HG02943 (cell line): ENCODE measurements around the gene PUSL1.

Experiments used
- ATAC-seq: cut with Tn5 transposase; IDR thresholded peaks from one replicate; pipeline ENCODE4 v1.9.1; 2021; ENCODE audit warnings: mild to moderate bottlenecking, low read depth, moderate library complexity; ENCODE audit not compliant: unreplicated experiment

Gene PUSL1

GRCh38 chr1:1348420-1349255 lies 40.2 kb downstream of the PUSL1 start:
- no peak for ATAC-seq

GRCh38 chr1:1349256-1350012 lies 41.0 kb downstream of the PUSL1 start, which contains the start of gene DVL1:
Gene DVL1, minus strand, starts transcription at chr1:1349418. Its CDS starts 353 bp downstream, at chr1:1349065.
- no peak for ATAC-seq

GRCh38 chr1:1351511-1352427 lies 43.4 kb downstream of the PUSL1 start:
- ATAC-seq, result no peak

DNA sequence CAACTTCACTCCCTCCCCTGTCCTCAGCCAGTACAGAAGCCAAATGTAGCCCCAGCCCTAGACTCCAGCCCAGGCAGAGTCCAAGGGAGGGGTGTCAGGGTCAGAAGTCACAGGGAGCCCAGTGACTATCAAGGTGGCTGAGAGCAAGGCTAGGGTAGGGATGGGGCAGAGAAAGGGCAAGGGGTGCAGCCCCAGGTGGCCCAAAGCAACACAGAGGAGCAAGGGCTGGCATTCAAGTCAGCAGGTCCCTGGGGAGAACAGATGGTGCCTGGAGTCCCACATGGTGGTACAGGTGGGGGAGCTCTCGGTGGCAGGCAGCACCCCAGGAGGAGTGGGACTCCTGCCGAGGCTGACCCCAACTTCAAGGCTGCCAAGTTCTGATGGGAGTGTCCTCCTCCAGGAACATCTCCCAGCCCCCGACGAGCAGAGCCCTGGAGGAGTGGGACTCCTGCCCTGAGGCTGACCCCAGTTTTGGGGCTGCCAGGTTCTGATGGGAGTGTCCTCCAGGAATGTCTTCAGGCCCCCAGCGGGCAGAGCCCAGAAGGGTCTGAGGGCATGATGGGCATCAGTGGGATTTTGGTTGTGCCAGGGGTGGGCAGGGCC lies 44.5 kb downstream of the PUSL1 start:
- no peak for ATAC-seq

DNA sequence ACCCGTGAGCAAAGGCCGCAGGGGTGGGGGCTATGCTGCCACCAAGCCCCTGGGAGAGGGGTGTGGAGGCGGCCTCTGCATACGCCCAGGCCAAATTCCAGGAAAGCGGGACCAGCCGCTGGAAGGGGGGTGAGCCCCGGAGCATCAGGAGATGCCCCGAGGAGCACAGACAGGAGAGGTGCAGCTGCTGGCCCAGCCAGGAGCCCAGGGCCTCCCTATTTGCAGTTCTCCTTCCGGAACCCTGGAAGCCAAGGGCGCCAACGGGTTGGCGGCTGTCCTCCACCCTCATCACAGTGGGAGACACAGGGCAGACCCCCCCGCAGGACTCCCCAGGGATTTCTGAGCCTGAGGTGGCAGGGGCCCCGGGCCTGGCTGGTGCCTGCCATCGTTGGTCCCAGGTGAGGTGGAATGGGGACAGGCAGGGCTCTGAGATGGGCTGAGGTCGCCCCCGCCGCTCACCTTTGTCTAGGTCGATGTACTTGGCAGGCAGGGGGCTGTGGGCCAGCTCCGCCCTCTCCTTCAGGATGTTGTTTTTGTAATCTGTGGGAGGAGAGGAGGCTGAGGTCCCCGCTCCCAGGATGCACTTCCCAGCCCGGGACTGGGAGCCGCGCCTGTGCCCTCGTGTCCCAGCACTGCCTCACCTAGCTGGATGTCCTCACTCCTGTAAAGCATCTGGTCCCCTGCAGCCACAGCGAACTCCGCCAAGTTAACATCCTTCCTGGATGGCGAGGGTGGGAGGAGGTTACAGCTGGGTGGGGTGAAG lies 45.2 kb downstream of the PUSL1 start:
- no peak for ATAC-seq

GRCh38 chr1:1354271-1355247 lies 46.2 kb downstream of the PUSL1 start:
- ATAC-seq, result no peak

- no peak for ATAC-seq
These were observed 47.0 kb downstream of the PUSL1 start for GRCh38 chr1:1355416-1355815.

DNA sequence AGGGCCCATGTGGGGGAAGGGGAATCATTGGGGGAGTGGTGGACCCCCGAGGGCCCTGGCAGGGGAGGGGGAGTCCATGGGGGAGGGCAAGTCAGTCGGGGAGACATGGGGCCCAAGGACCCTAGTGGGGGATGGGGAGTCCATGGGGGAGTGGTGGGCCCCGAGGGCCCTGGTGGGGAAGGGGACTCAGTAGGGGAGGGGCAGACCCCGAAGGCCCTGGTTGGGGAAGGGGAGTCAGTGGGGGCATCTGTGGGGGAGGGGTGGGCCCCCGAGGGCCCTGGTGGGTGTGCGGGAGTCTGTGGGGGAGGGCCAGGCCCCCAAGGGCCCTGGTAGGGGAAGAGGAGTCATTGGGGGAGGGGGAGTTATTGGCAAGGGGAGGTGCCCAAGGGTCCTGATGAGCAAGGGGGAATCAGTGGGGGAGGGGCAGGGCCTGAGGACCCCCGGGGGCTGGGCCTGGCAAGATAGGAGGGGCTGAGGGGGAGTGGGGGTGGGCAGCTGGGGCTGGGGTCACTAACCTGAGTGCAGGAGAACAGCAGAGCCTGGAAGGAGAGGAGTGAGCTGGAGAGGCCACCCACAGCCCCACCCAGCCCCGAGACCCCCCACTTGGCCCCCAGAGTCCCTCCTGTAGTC lies 47.9 kb downstream of the PUSL1 start:
- no peak for ATAC-seq

GRCh38 chr1:1356796-1357401 lies 48.5 kb downstream of the PUSL1 start:
- ATAC-seq, result no peak

GRCh38 chr1:1357871-1358432 lies 49.6 kb downstream of the PUSL1 start:
- ATAC-seq, result no peak

DNA sequence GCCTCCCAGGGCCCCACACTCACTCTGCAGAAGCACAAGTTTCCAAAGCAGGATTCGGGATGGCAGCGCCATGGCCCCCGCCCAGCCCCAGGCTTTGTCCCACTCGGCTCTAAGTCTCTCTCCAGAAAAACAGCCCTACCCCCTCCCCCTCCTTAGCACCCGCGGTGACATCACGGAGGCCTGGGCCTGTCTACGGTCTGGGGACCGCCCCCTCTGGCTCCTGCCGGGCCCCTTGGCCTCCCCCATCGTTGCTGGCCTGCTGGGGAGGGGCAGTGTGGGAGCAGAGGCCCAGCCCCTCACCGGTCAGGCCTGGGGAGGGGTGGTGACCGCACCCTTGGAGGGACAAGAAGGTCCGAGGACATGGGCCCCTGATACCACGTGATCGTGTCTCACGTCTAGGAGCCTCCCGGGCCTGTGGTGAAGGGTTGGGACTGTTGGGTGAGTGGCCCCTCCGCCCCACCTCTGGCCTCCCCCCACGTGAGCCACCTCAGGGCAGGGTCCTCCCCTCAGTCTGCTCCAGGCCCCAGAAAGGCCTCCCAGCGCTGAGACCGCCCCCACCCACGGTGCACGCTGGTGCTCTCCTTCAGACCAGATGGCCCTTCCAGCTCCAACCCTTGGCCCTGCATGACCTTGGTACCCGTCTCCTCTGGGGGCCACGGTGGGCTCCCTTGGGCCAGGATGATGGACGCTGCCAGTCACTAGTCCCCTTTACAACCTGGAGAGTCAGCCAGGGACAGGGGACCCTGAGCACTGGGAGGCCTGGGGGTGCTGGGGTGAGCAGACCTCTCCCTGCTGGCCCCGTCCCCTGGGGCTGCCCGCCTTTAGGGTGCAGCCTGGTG lies 50.3 kb downstream of the PUSL1 start, which contains the start of gene MXRA8:
Gene MXRA8 (minus strand): TSS at position 123 of the 839 bp plus-strand sequence. CDS start 51 bp downstream, at position 72.
- ATAC-seq, result no peak

DNA sequence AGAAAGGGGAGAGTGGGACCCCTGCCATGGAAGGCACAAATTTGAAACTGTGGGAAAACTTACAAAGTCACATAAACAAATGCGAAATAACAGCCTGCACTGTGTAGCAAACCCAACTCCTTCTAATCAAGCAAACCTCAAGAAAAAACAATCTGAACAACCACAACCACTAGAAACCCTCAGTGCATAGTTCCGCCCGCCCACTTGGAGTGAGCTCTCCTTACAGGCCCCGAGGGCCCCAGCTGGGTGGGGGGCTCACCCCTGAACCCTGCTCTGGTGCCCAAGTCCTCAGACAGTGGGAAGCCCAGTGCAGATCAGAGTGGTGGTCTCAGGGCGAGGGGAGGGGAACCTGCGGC lies 50.9 kb downstream of the PUSL1 start:
- ATAC-seq, result no peak

- no peak for ATAC-seq
These were observed 51.5 kb downstream of the PUSL1 start for GRCh38 chr1:1359664-1360468.

- no peak for ATAC-seq
These were observed 52.2 kb downstream of the PUSL1 start for GRCh38 chr1:1360506-1361169.
